NCI-H82 treated with DMSO at 0.1 percent for 48 hours (cell line): ENCODE measurements around the gene IMMP2L.

ENCODE experiments used
- DNase-seq: peaks from one replicate; lab custom pipeline; 2025; ENCODE audit not compliant: unreplicated experiment; lab: John Stamatoyannopoulos, UW

Gene IMMP2L

DNA sequence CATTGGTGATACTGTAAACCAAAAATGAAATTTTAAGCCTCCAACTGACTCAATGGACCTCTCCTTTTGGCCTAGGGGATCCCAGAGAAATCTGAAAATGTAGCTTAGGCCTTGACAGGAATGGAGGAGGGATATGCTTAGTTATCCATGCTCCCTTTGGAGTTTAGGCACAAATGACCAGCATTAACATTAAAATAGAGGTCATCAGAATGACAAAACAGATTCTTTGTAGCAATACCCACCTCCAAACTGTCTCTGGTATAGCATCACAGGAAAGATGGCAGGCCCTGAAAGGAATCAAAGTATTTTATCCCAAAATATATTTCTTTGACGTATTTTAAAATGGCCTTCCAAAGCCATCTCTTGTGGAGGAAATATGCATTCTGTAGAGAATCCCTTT is 510.5 kb downstream of the IMMP2L start:
- no peak for DNase-seq

DNA sequence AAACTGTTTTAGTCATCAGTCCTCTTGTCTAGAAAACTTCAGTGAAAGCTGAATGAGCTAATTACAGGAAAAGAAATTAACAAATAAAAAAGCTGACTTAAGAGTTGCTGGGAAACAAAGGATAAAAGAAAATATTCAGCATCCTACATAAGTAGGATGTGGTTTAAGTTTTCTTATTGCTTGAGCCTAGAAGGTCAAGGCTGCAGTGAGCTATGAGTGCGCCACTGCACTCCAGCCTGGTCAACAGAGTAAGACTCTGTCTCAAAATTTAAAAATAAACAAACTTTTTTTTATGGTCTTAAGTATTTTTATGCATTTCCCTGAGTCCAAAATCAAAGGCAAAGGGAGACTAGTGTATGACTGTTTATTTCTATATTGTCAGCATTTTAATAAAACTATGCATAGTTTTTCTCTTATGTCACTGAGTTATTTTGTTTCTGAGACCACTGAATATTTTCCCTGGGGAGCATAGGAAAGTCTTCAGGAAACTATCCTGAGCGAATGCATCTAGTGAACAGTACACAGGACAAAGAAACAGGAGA is 511.3 kb downstream of the IMMP2L start:
- no peak for DNase-seq

DNA sequence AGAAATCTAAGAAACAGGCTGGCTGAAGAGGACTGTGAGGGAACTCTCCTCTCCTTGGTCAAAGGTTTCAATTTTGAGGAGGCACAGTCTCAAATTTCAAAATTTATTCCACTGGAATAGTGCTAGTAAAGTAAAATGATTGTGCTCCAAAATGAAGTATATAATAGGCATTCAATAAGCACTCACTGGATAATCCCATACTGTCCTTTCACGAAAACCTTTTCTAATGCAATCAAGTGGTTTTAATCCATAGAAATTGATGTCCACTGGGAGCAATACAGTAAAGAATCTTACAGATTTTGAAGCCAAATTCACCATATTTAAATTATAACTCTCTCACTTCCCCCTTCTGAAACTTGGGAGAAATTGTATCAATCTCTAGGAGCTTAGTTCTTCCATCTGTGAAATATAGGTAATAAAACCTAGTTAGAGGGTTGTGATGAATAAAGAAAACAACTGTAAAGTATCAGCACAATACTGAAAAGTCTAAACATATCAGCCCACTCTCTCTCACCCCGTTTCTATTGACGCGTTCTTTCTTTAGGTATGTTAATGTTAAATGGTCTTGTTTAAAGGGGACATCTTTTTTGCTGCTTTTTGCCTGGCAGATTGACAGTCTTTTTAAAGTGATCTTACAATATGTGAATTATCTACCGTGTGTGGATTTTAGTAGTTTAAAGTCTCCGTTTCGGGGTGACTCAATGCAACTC is 512.2 kb downstream of the IMMP2L start:
- no peak for DNase-seq

DNA sequence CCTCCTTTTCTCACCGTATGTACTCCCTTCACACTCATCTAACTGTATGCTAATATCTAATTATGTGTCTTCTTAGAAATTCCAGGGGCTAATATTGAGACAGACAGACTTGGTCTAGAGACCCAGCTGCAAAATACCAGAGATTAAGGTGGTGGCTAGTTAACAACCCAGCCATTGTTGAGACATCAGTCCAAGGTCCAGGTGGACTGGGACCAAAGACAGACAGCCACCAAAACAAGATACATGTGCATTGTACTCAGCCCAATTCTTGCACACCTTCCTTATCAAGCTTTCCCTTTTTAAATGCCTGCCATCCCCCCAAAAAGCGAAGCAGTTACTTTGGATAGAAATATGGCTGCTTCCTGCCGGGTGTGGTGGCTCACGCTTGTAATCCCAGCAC is 514.7 kb downstream of the IMMP2L start:
- DNase-seq, result no peak

DNA sequence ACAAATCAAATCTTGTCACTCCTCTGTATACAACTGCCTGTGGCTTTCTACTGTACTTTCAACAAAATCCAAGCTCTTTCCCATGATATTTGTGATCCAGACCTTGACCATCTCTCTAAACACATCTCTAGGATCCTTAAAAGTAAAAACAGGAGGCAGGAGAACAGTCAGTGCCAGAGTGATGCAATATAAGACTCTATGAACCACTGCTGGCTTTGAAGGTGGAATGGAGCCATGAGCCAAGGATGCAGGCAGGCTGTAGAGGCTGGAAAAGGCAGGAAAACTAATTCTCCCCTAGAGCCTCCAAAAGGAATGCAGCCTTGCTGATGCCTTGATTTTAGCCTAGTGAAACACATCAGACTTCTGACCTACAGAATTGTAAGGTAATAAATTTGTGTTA is 516.8 kb downstream of the IMMP2L start:
- DNase-seq, result no peak

DNA sequence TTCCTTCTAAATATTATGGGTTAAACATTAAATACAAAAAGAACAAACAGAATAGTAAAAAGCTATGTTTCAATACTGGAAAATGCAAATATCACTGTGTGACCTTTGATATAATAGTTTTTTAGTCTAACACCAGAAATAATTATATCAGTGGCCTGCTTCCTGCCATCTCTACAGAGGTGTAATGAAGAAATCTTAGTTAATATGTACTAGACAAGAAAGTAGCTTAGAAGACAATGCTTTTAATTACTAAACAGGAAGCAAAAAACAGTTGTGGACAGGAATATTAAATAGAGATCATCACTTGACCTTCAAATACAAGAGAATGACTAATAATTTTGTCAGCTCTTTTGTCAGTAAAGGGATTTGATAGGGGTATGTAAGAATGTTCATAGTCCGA is 518.7 kb downstream of the IMMP2L start:
- no peak for DNase-seq

DNA sequence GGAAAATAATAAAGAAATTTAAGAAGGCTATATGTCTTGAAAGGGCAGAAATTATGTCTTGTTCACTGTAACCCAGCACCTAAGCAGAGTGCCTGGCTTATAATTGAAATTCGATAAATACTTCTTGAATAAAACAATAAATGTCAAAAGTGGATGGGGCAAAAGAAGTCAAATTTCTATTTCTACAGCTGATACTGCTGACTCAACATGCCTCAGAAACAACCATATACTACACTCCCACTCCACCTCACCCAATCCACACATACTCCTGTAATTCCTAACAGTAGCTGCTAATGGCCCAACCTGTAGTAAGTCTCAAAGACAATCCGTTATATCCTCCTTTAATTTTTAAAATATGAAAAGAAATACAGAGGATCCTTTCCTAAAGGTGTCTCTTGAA is 519.5 kb downstream of the IMMP2L start:
- no peak for DNase-seq

DNA sequence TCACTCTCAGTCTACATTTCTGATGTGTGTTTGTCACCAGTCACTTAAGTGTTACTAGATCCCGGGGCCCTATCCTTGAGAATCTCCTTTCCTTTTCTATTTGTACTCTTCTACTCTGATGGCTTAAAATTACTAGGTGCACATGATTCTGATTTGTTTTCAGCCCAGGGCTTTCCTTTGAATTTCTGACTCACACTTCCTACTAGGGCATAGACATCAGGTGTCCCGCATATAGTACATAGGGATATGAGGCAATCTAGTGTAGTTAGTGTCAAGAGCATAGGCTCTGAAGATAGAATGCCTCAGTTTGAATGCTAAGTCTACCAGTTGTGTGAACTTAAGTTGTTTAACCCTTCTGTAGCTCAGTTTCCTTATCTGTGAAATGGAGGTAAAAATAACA is 520.7 kb downstream of the IMMP2L start:
- DNase-seq, result no peak

DNA sequence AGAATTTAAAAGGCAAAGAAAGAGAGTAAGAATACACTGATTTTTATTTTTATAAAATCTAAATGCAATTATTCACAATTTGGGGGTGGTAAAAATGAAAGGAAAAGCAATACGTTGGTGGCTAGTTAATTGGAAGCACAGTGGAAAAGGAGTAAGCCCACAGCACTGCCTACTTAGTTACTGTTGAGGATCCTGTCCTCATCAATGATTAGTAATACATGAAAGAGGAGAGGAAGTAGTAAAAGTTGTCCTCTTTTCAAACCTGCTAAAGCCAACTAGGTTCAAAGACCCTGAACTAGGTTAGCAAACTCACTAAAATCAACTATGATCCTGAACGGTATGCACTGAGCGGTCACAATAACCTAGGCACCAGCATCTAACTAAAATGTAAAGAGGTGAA is 524.1 kb downstream of the IMMP2L start:
- DNase-seq, result no peak

DNA sequence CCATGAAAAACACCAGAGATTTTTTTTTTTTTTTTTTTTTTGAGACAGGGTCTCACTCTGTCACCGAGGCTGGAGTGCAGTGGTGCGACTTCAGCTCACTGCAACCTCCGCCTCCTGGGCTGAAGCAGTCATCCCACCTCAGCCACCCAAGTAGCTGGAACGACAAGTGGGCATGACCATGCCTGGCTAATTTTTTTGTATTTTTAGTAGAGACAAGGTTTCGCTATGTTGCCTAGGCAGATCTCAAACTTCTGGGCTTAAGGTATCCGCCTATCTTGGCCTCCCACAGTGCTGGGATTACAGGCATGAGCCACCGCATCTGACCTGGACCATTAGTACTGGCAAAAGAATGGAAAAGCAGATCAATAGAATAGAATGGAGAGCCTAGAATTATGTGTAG is 530.4 kb downstream of the IMMP2L start:
- no peak for DNase-seq

DNA sequence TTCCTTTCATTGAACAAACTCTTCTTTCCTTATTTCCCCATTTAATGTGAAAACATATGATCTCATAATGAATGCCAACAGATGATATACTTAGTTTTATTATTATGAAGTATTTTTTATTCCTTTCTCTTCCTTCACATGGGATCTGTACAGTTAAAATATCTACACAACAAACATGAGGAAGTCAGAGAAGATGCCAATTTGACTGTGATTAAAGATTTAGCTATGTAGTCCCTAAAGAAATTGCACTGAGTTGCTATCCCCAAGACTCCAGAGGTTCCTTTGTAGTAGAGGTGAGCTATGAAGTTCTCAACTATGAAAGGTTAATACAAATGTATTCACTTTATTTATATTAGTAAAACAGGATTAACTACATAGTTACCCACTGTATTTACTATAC is 532.0 kb downstream of the IMMP2L start:
- no peak for DNase-seq

DNA sequence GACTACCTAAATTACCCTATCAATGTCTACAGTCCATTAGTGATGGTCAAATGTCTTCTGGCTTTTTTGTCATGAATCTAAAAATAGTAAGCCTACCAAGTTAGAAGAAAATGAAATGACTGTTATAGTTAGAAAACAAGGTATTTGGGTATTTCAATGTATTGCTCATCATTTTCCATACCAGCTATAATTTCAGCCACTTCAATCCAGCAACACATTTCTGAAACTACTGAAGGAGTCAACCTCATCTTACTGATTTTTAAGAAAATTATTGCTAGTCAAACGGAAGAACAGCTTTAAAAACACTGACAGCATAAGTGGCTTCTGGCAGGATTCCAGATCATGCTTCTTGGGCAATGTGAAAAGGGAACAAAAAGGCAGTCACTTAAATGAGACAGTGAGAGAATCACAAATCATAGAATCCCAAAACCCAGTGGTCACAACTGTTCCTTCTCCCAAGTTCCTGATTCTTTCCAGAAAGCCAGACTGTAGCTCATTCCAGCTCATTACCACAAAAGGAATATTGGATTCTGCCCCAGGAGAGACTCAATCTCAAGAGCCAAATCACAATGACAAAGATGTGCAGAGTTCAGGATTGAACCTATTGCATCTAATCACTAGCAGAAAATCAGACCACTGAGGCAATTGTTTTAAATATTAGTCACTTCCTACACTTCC is 532.6 kb downstream of the IMMP2L start:
- DNase-seq, result no peak

DNA sequence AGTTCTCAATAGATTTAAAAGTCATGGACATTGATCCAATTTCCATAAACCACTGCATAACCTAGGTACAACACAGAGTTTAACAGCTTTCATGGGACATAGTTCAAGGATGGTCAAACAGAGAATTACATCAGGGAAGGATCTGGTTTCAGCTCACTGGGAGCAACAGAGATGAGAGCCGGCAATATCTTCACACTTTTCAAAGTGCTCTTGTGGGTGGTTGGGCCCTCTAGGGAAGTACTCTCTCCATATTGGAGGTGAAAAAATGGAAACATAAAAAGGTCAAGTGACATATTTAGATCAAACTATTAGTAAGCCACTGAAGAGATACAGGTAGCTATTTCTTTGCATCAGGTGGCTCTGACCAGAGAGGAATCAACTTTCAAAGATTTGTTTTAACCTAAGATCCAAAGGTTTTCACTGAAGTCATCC is 533.1 kb downstream of the IMMP2L start:
- no peak for DNase-seq

DNA sequence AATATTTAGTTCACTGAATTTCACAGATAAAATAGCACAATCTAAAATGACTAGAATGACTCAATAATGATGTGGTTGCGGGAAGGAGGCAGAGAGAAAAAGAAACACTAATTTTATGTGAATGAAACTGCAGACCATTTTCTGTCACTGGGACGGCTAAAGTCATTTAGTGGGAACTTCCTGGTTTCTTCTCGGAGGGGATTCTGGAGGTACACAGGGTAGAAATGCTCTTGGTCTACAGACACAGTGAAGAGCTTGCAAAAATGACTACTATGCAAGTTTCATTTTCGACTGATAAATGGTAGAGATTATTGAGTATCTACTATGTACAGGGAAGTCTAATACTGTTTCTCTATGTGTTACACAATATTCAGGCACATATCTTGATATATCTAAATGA is 534.9 kb downstream of the IMMP2L start:
- no peak for DNase-seq

DNA sequence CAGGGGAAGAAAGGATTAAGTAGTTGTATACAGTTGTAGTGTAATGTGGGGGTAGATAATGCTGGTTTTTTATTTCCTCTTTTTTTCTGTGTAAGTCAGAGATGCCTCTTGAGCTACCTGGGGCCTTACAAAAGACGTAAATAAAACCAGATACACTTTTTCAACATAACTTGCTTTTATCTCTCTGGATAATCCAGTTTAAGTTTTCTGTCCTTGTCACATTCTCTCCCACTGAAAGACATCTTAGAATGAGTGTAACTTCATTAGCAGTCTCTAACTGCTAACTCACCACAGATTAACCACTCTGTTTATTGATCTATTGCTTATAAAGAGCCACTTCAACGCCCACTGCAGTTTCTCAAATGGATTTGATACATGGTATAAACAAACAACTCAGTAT is 535.5 kb downstream of the IMMP2L start:
- DNase-seq, result no peak

DNA sequence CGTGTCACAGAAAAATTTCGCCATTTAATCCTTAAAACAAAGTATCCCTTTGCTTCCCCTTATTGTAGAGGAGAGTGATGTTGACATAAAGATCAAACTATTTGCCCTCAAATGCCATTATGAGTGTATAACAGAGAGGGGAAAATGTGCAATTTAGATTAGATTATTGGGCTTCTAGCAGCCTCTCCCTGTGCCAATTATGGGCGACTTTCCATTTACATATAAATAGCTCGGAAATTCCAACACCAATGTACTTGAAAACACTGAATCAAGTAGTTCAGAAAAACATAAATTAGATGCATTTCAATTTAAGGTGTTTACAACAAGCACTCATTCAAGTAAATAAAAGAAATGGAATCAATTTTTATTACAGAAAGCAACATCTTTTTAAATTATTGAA is 535.9 kb downstream of the IMMP2L start:
- no peak for DNase-seq

DNA sequence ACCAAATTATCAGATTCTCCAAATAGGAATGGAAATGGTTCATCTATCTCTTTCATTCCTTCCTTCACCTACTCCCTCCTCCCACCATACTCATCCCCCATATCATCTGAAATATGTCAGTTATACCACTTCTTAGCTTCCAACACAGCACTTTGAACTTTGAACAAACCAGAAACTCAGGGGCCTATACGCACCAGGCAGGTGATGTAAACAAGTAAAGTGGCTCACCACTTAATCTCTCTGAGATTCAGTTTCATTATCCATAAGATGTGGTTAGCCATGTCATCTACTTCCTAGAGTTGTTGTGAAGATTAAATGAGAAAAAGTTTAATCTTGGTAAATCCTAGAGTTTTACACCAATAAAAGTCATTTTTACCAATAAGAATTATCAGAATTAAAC is 537.3 kb downstream of the IMMP2L start:
- DNase-seq, result no peak

DNA sequence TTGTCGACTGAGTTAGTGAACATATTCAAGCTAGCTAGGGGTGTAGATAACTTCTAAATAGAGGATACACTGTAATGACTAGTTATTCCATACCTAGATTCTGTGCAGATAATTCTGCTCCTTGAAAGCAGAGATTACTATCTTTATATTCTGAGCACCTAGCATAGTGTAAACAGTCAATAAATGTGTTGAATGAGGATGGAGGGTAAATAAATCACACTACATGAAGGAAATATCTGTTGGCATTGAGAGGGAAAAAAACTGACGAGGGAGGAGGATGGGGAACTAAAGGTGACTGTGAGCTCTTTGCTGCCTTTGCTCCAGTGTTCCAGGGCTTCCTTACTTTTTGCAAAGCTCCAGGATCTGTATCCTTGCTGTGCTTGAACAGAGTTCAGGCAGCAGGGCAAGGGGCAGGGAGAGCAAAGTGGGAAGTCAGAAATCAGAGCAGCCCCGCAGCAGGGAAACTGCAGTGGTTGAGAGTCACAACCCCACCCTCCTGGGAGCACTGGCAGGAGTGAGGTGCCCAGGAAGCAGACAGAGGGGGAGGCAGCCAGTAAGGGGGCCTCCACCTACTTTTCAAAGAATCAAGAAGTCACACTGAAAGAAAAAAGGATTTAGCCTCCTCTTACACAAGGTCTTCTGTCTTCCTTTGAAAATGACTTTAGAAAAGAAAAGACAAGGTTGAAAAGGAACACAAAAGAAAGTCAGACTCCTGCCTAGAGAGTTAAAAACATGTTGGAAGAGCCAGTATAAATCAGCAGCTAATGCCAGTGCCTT is 543.1 kb downstream of the IMMP2L start:
- no peak for DNase-seq

DNA sequence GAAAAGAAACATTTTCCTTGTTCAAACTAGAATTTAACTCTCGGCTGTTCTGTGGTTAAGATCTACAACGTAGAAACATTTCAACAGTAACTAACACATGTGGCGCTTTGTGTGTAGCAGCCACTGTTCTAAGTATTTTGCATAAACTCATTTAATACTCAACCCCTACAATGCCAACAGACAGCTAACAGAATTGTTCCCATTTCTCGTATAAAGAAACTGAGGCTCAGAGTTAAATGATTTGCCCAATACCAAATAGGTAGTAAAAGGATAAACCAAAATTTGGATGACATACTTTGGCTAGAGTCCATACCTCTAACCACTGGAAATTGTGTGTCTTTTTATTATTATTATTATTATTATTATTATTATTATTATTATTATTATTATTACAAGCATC is 543.8 kb downstream of the IMMP2L start:
- no peak for DNase-seq

DNA sequence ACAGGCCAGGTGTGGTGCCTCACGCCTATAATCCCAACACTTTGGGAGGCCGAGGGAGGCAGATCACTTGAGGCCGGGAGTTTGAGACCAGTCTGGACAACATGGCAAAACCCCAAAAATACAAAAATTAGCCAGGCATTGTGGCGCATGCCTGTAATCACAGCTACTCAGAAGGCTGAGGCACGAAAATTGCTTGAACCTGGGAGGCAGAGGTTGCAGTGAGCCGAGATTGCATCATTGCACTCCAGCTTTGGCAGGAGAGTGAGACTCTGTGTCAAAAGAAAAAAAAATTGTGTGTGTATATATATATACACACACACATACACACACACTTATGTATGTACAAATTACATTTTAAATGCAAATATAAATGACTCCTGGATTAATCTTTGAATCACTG is 548.2 kb downstream of the IMMP2L start:
- no peak for DNase-seq

DNA sequence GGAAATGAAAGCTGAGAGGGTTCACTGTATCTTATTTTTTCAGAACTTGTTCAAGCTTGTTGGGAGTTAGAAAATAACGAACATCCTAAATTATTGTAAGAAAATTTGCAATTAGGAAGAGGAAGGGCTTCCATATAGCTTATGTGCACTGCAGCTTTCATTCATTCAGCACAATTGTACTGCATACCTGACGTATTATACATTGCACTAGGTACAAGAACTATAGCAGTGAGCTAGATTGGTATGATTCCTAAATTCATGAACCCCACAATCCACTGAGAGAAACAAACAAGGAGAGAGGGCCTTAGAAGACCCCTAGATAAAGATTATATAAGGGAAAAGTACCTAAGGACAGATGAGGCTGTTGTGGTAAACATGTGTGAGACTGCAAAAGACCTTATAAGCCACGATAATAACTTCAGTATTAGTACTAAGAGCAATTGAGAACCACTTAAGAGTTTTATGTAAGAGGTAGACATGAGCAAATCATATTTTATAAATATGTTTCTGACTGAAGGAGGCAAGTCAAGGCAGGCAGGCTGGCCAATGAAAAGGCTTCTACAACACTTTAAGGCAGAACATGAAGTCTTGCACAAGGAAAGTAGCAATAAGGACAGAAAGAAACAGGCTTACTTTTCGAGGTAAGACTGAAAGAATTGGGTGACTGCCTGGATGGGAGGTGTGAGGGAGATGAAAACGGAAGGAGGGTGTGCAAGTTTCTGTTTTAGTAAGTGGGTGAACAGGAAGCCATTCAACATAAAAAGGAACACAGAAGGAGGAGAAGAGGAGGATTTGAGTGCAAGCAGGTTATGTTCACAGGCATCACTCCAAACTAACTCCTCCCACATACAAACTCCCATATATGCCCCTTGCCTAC is 549.3 kb downstream of the IMMP2L start:
- no peak for DNase-seq
